HG03520 (cell line): ENCODE results near the gene GPX2.

Experiments used
- ATAC-seq: cut with Tn5 transposase; IDR thresholded peaks from one replicate; pipeline ENCODE4 v1.9.1; 2021; ENCODE audit warnings: mild to moderate bottlenecking, moderate library complexity; ENCODE audit not compliant: unreplicated experiment

The GPX2 gene

DNA sequence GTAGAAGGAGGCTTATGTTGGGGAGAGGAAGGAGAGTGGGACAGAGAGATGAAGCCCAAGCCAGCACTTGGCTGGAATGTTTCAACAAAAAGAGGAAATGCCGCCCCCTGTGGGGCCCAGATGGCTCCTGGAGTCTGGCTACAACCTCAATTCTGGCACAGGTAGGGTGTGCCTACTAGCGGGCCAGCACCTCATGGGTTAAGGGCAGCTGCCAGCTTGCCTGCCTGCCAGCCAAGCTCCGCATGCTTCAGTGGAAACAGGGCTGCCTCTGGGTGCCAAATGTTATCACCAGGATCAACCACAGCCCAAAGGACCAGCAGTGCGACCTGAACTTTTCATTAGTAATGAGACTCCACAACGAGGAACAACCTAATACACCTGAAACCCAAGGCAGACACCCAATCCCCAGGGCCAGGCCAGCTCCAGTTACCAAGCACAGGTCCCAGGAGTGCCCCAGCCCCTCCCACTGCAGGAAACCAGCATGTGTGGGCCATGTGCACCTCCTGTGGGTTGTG, 18.3 kb upstream of the GPX2 start:
- no peak for ATAC-seq

- no peak for ATAC-seq
Measured at GRCh38 chr14:64958743-64959142, 16.2 kb upstream of the GPX2 start.

DNA sequence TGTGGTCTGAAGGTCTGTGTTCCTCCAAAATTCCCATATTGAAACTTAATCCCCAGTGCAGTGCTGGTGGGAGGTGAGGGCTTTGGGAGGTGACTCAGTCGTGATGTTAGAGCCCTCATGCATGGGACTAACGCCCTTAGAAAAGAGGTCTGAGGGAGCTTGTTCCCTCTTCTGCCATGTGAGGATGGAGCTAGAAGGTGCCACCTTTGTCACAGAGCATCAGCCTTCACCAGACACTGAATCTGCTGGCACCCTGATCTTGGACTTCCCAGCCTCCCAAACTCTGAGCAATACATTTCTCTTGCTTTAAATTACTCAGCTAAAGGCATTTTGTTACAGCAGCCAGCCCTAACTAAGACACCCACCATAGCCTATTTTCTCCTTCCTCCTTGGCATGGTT, 15.7 kb upstream of the GPX2 start:
- ATAC-seq: no peak

- ATAC-seq: no peak
Measured at GRCh38 chr14:64956697-64957406, 14.3 kb upstream of the GPX2 start.

- no peak for ATAC-seq
Measured at GRCh38 chr14:64955297-64955696, 12.8 kb upstream of the GPX2 start.

GRCh38 chr14:64954491-64955240, 12.1 kb upstream of the GPX2 start:
- no peak for ATAC-seq

DNA sequence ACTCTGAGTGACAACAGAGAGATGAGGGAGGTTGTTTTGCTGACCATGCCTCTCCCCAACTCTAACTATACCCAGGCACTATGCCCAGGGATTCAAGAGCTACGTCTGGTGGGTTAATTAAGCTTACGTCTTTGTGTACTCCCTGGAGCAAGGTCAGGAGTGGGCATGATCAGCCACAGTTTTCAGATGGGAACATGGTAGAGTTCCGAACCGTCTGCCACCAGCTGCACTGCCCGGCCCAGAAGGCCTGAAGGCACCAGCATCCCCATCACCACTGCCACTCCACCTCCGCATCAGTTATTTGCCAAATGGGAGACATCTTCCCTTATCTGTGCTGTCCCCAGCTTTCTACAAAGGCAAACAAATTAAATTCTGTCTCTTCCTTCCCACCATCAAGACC, 11.1 kb upstream of the GPX2 start:
- no peak for ATAC-seq

DNA sequence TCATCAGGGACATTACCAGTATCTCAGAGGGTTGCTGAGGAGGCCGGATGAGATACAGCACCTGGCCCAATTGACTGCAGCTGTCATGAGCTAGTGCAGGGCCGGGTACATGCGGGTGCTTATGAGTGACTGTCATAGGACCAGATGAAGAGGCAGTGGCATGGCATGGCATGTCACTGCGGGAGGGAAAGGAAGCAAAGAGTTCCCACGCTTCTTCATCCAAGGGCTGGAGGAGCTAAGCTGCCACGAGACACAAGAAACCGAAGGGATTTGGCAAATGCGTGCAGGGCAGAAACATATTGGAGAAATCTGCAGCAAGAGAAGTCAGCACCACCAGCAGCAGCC, 10.7 kb upstream of the GPX2 start:
- no peak for ATAC-seq

- ATAC-seq: no peak
Measured at GRCh38 chr14:64952598-64953309, 10.2 kb upstream of the GPX2 start.

- ATAC-seq: no peak
Measured at GRCh38 chr14:64951724-64952123, 9.2 kb upstream of the GPX2 start.

- ATAC-seq: no peak
Measured at GRCh38 chr14:64951291-64951690, 8.7 kb upstream of the GPX2 start.

DNA sequence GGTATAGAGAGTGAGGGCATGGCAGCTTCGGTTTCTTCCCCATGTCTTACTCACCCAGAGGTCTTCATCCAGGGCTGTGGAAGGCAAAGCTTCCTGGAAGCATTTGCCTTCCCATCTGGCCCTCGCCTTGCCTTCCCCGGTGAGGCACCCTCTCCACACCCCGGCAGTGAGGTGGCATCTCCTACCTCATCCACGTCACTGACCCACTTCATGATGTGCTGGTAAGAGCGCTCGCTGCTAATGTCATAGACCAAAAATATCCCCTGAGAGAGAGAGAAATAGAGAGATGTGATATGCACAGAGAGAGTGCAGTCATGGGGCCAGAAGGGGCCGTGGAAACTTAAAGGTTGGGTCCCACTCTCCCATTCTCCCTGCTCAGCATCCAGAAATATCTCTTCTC, 8.3 kb upstream of the GPX2 start:
- no peak for ATAC-seq

GRCh38 chr14:64948612-64949210, 6.2 kb upstream of the GPX2 start:
- no peak for ATAC-seq

GRCh38 chr14:64947710-64948611, 5.4 kb upstream of the GPX2 start:
- no peak for ATAC-seq

DNA sequence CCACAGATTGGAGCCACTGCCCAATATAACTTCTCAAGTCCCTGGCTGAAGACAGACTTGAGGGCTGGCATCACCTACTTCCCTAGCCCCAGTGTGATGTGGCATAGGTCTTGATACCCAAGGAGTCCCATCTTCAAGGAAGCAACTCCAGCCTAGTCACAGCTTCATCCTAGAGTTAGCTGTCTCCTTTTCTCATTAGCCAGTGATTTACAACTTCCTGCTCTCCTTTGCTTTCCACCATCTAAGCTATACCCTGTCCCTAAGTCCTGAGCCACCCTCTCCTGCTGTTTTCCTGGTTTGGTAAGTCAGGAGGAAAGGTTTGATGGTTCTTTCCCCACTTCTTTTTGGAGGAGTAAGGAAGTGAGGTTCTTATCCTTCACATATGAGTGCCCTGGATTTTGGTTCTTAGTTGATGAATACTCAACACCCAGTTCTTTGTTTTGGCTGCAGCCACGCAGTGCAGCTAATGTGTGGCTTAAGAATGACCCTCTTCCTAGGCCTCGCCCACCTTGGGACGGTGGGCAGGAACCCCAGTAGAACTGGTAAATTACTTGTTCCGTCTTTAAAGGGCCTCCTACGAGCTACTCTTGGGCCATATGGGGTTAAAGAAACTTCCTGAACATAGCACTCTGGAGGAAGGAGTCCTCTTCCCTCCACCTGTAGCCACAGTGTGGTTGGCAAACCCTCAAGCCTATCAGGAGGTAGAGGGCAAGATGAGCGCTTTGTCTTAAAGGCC, 3.9 kb upstream of the GPX2 start:
- no peak for ATAC-seq

GRCh38 chr14:64945431-64946178, 3.1 kb upstream of the GPX2 start:
- no peak for ATAC-seq

DNA sequence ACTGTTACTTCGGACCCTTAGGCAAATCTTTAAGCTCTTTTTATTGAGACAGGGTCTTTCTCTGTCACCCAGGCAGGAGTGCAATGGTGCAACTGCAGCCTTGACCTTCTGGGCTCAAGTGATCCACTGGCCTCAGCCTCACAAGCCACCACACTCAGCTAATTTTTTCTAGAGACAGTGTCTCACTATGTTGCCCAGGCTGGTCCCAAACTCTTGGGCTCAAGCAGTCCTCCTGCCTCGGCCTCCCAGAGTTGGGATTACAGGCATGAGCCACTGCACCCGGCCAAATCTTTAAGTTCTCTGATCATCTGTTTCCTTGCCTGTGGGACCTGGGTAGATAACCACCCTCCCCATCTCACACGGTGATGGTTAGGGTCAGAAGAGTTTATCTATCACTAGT, 2.3 kb upstream of the GPX2 start:
- ATAC-seq: no peak

- ATAC-seq: no peak
Measured at GRCh38 chr14:64944041-64944440, 1.5 kb upstream of the GPX2 start.

DNA sequence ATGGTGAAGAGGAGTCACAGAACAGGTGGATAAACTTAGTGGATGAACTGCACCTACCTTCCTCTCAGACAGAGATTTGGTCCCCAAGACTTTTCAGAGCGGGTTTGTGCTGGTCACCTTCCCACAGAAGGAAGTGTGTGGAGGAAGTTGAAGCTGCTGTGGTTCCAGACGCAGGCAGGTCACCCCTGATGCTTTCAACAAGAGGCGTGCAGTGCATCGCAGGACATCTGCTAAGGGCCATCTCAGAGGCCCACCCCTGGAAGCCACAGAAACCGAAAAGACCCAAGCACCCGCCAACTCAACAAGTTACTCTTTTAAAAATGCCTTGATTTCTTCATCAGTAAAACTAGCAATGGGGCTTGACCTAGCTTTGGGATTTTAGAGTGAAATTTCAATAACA, 1.0 kb upstream of the GPX2 start:
- ATAC-seq: no peak
